Spleen (tissue), 11 donors: ENCODE results near the gene CYB5D1. TPM values are rescaled to one million over a fixed set of nuclear protein-coding genes. Genes with fewer than 3 reads are reported as not detected.
A peak's percentile ranks its signal among the peaks of the same experiment; 100 is the strongest.

ENCODE experiments used
- DNase-seq: peaks from one replicate; pipeline ENCODE4 v3.0.0-alpha.2; 2020
- H3K27ac ChIP-seq, 8 donors: fragments of 200-600 bp; sonication (generic) in 7 of 8; 1 replicate in 4 of 8; 2 replicates in 4 of 8; pipeline versions ENCODE4 v1.5.0 to v1.8.0; 2016 to 2021; ENCODE audit warnings: inconsistent platforms in 4 of 8, mild to moderate bottlenecking in 4 of 8, moderate library complexity in 1 of 8
- H3K27me3 ChIP-seq, 7 donors: fragments of 200-600 bp; sonication (generic) in 6 of 7; replicated peaks in 1 of 7; 1 replicate in 4 of 7; 2 replicates in 3 of 7; pipeline versions ENCODE4 v1.5.0 to v1.8.0; 2016 to 2021; ENCODE audit warnings: inconsistent platforms in 3 of 7, mild to moderate bottlenecking in 1 of 7
- H3K36me3 ChIP-seq, 6 donors: fragments of 200-600 bp; sonication (generic) in 5 of 6; 1 replicate in 4 of 6; 2 replicates in 2 of 6; pipeline versions ENCODE4 v1.5.0 to v1.8.0; 2016 to 2021; ENCODE audit warnings: inconsistent platforms in 2 of 6
- H3K4me1 ChIP-seq, 6 donors: fragments of 200-600 bp; sonication (generic) in 5 of 6; 1 replicate in 3 of 6; 2 replicates in 3 of 6; pipeline versions ENCODE4 v1.5.0 to v1.8.0; 2016 to 2021; ENCODE audit warnings: inconsistent platforms in 3 of 6
- H3K4me3 ChIP-seq, 8 donors: fragments of 200-600 bp; sonication (generic) in 7 of 8; 1 replicate in 4 of 8; 2 replicates in 4 of 8; pipeline versions ENCODE4 v1.5.0 to v1.8.0; 2016 to 2021; ENCODE audit warnings: inconsistent platforms in 4 of 8, mild to moderate bottlenecking in 4 of 8, moderate library complexity in 2 of 8
- H3K9me3 ChIP-seq, 8 donors: fragments of 200-600 bp; sonication (generic) in 7 of 8; 1 replicate in 4 of 8; 2 replicates in 4 of 8; pipeline versions ENCODE4 v1.5.0 to v1.8.0; 2016 to 2021; ENCODE audit warnings: inconsistent platforms in 4 of 8
- CTCF ChIP-seq, 11 experiments: fragments of 200-600 bp in 7 of 11; fragments of 450-650 bp in 4 of 11; sonication (generic) in 4 of 11; IDR thresholded peaks in 8 of 11; conservative IDR thresholded peaks in 3 of 11; 1 replicate in 7 of 11; 2 replicates in 4 of 11; pipeline versions ENCODE4 v1.4.0 to v1.8.0; 2016 to 2021; ENCODE audit warnings: antibody characterized with exemption in 11 of 11, inconsistent platforms in 4 of 11, mild to moderate bottlenecking in 1 of 11
- POLR2A ChIP-seq, 3 donors: fragments of 450-650 bp; IDR thresholded peaks; one replicate each; pipeline ENCODE4 v1.5.1; 2017; ENCODE audit warnings: antibody characterized with exemption in 3 of 3, mild to moderate bottlenecking in 1 of 3
- POLR2AphosphoS5 ChIP-seq, 3 donors: sonication (generic); formaldehyde crosslinking; IDR thresholded peaks; one replicate each; pipeline ENCODE4 v1.5.1; 2017; ENCODE audit warnings: antibody characterized with exemption in 3 of 3
- WGBS, 5 donors: extraction: QIAGEN DNeasy Blood & Tissue Kit in 3 of 5; methylation state at CpG; one replicate each; pipeline versions ENCODE4 v1.1.5 to v1.1.7; 2013 to 2018; 5-methylcytosine and 5-hydroxymethylcytosine counted together
- intact Hi-C: fragments of 100-400 bp; cut with DNase I; formaldehyde crosslinking; loops from one replicate; pipeline ENCODE4 v1.15.0; 2023; ENCODE audit warnings: low total_unique reads
- polyA plus RNA-seq, 3 donors: library from polyadenylated mRNA; stranded (reverse); fragments of 200-250 nt; gene quantifications; one replicate each; pipeline ENCODE4 v1.2.1, GENCODE V29; 2013
- total RNA-seq, 7 donors: library from RNA; depleted of rRNA in 3 of 7; stranded (reverse); fragments of >200 nt in 3 of 7; fragmentation: NEBNext Ultra II Directional in 4 of 7; extraction: Animal tissue kit (Norgen Biotek cat#: 25700) in 4 of 7; gene quantifications; one replicate each; pipeline versions ENCODE4 v1.1.0 to v1.2.1, GENCODE V29; 2016 to 2021
- donor health status: healthy with polysubstance abuse.
- donor health status: DM: no; HTN: no; CAD: no; lungs with moderate emphysema.
- donor health status: DM: no; HTN: no; CAD: no.
- donor health status: Bipolar disorder and iron deficiency.
- donor health status: healthy.
- donor health status: DM: no; HTN: no; CAD: no.
- donor health status: DM: yes; HTN: yes; CAD: no.

Gene CYB5D1
- total and polyA plus RNA-seq, 10 donors = 2.1 to 13.2 (median 5.0) TPM

- intact Hi-C loops = no loop called here
- Histone ChIP-seq H3K9me3 (no peaks in the 10 kb centered on the region), H3K36me3 (peaks cover 0 to 17% (median 0%) of the 10 kb centered on the region in 6 donors), H3K4me3 (peak overlapping the region; percentile 72 to 86 (median 83)), H3K27me3 (no peaks in the 10 kb centered on the region), H3K4me1 (peaks cover 45 to 85% (median 65%) of the 10 kb centered on the region in 6 donors), H3K27ac (peak overlapping the region; percentile 88 to 100 (median 95))
- TF ChIP-seq POLR2AphosphoS5 (IDR thresholded peaks at IDR 0.05) (peak in 2 of 3 donors; percentile 53 to 81), POLR2A (IDR thresholded peaks at IDR 0.05) (peak in 1 of 3 donors; percentile 77), CTCF (IDR thresholded peaks at IDR 0.05 in 8 of 11, conservative IDR thresholded peaks at IDR 0.05 in 3 of 11) (no peak)
- peak; percentile 90 for DNase-seq
- WGBS, 5 donors = 2 to 4% (median 3%) methylated on average over 19 of the region's 19 CpGs
Measured at GRCh38 chr17:7836596-7837407, 21.0 kb upstream of the CYB5D1 start.

GRCh38 chr17:7837408-7838088 is 20.3 kb upstream of the CYB5D1 start:
- H3K4me1 ChIP-seq = peaks cover 45 to 91% (median 68%) of the 10 kb centered on the region in 6 donors
- no peaks in the 10 kb centered on the region for H3K27me3 ChIP-seq
- H3K9me3 ChIP-seq = no peaks in the 10 kb centered on the region
- DNase-seq = no peak
- H3K36me3 ChIP-seq = peaks cover 0 to 17% (median 0%) of the 10 kb centered on the region in 6 donors
- peak overlapping the region; percentile 57 to 100 (median 95) for H3K27ac ChIP-seq
- WGBS, 5 donors = 10 to 20% (median 14%) methylated on average over 8 of the region's 8 CpGs
- no peak for TF ChIP-seq POLR2AphosphoS5 (IDR thresholded peaks at IDR 0.05)
- no peak for TF ChIP-seq POLR2A (IDR thresholded peaks at IDR 0.05)
- TF ChIP-seq CTCF (IDR thresholded peaks at IDR 0.05 in 8 of 11, conservative IDR thresholded peaks at IDR 0.05 in 3 of 11) = no peak
- intact Hi-C loops = no loop called here
- H3K4me3 ChIP-seq = peak overlapping the region in 5 of 8 donors; percentile 72 to 86 (median 85)

- Histone ChIP-seq H3K4me3 (peak overlapping the region in 6 of 8 donors; percentile 13 to 86 (median 82)), H3K27me3 (no peaks in the 10 kb centered on the region), H3K4me1 (peaks cover 42 to 91% (median 64%) of the 10 kb centered on the region in 6 donors), H3K27ac (peak overlapping the region; percentile 60 to 100 (median 96)), H3K9me3 (no peaks in the 10 kb centered on the region), H3K36me3 (peaks cover 0 to 17% (median 0%) of the 10 kb centered on the region in 6 donors)
- no peak for TF ChIP-seq POLR2AphosphoS5 (IDR thresholded peaks at IDR 0.05)
- TF ChIP-seq POLR2A (IDR thresholded peaks at IDR 0.05) = no peak
- TF ChIP-seq CTCF (IDR thresholded peaks at IDR 0.05 in 8 of 11, conservative IDR thresholded peaks at IDR 0.05 in 3 of 11) = no peak
- intact Hi-C loops = no loop called here
- WGBS, 5 donors = 12 to 30% (median 14%) methylated on average over 8 to 12 of the region's 12 CpGs
- DNase-seq = peak; percentile 79
Measured at GRCh38 chr17:7838090-7839075, 19.4 kb upstream of the CYB5D1 start.
